Karpas-422 (cell line): ENCODE results near the gene RNF208. TPM values are rescaled to one million over a fixed set of nuclear protein-coding genes. Genes with fewer than 3 reads are reported as not detected.

Experiments used
- DNase-seq: peaks from one replicate; pipeline ENCODE4 v3.0.0-alpha.2; 2015
- H2AFZ ChIP-seq: fragments of 200-600 bp; sonication (generic); 2 replicates; pipeline ENCODE4 v1.6.1; 2014; ENCODE audit warnings: antibody characterized with exemption, low read length, mixed read lengths
- H3K27ac ChIP-seq: fragments of 200-600 bp; sonication (generic); 2 replicates; pipeline ENCODE4 v1.5.1; 2014; ENCODE audit warnings: mild to moderate bottlenecking, low read length, moderate library complexity
- H3K27me3 ChIP-seq: fragments of 200-600 bp; sonication (generic); 2 replicates; pipeline ENCODE4 v1.6.1; 2014; ENCODE audit warnings: low read length, mixed read lengths
- H3K36me3 ChIP-seq: fragments of 200-600 bp; sonication (generic); 2 replicates; pipeline ENCODE4 v1.6.1; 2014; ENCODE audit warnings: low read length, mixed read lengths; ENCODE audit not compliant: insufficient read depth
- H3K4me1 ChIP-seq: fragments of 200-600 bp; sonication (generic); 2 replicates; pipeline ENCODE4 v1.6.1; 2014; ENCODE audit warnings: mild to moderate bottlenecking, low read length, mixed read lengths
- H3K4me2 ChIP-seq: fragments of 200-600 bp; sonication (generic); 2 replicates; pipeline ENCODE4 v1.6.1; 2014; ENCODE audit warnings: low read length, low read depth, mild to moderate bottlenecking; ENCODE audit not compliant: poor library complexity, severe bottlenecking
- H3K4me3 ChIP-seq: fragments of 200-600 bp; sonication (generic); 2 replicates; pipeline ENCODE4 v1.5.1; 2014; ENCODE audit warnings: mild to moderate bottlenecking, antibody characterized with exemption, low read length, mixed read lengths
- H3K79me2 ChIP-seq: fragments of 200-600 bp; sonication (generic); 2 replicates; pipeline ENCODE4 v1.6.1; 2014; ENCODE audit warnings: mild to moderate bottlenecking, low read length, mixed read lengths
- H3K9ac ChIP-seq: fragments of 200-600 bp; sonication (generic); 2 replicates; pipeline ENCODE4 v1.6.0; 2014; ENCODE audit warnings: low read length
- H3K9me2 ChIP-seq: fragments of 200-600 bp; sonication (generic), shearing (Covaris generic); replicated peaks from 2 replicates; pipeline ENCODE4 v1.6.0; 2014; ENCODE audit warnings: mild to moderate bottlenecking, low read length, moderate library complexity; ENCODE audit not compliant: insufficient read depth
- H3K9me3 ChIP-seq: fragments of 300-700, 200-600 bp; sonication (generic); 2 replicates; pipeline ENCODE4 v1.6.1; 2014; ENCODE audit warnings: low read length, mixed read lengths
- H4K20me1 ChIP-seq: fragments of 200-600 bp; sonication (generic); 2 replicates; pipeline ENCODE4 v1.6.1; 2014; ENCODE audit warnings: mild to moderate bottlenecking, antibody characterized with exemption, low read length, low read depth; ENCODE audit not compliant: insufficient read depth
- total RNA-seq: library from RNA; depleted of rRNA; stranded (reverse); fragments of >200 nt; shearing (Covaris generic); gene quantifications from 2 replicates; pipeline ENCODE4 v1.2.3, GENCODE V29; 2014; ENCODE audit warnings: low replicate concordance

Gene RNF208
- total RNA-seq, 1 experiment from 2014 or later = 0.26 TPM

DNA sequence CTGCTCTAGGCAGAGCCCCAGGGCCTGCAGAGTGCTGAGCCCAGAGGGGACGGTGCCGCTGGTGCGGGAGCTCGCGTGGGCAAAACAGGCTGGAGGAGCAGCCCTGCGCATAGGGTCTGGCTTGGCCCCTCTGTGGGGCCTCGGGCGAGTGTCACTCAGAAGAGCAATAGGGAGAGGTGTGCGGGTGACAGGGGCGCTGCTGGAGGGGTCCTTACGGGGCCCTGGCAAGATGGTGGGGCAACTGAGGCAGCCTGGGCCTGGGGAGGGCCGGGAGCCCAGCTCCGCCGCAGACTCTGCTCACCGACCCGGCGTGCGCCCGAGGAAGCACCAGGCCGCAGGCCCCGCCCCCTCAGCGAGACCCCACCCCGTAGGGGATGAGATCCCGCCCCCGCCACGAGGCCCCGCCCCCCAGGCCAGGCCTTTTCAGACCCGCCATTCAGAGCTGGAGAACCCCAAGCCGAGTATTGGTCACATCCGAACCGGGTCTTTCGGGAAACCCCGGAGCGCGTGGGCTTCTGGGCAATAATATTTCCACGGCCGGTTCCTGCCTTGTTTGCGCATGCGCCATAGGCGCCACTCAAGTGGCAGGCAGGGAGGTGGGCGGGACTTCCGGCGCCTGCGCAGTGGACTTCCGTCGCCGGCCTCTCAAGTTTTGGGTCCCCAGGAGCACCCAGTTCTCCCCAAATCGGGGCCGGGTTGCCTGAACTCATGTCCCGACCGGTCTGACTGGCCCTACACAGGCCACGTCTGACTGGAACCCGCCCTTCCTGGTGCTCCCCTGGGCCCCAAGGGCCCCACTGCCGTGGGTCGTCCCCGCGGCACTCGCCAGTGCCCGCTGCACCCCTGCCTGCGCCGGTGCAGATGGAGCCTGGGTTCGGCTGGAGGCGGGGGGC, 1.3 kb upstream of the RNF208 start:
- Histone ChIP-seq H3K4me1 (peaks cover 22% of the 10 kb centered on the region), H3K4me2 (peak overlapping the region; percentile 81), H3K9me3 (no peaks in the 10 kb centered on the region), H3K27me3 (no peaks in the 10 kb centered on the region), H2AFZ (no peak overlapping the region), H3K9me2 (no peaks in the 10 kb centered on the region), H3K36me3 (no peaks in the 10 kb centered on the region), H3K27ac (peak overlapping the region; percentile 74), H4K20me1 (no peaks in the 10 kb centered on the region), H3K79me2 (no peaks in the 10 kb centered on the region), H3K9ac (peak overlapping the region; percentile 98), H3K4me3 (peak overlapping the region; percentile 98)
- DNase-seq = peak; percentile 99

DNA sequence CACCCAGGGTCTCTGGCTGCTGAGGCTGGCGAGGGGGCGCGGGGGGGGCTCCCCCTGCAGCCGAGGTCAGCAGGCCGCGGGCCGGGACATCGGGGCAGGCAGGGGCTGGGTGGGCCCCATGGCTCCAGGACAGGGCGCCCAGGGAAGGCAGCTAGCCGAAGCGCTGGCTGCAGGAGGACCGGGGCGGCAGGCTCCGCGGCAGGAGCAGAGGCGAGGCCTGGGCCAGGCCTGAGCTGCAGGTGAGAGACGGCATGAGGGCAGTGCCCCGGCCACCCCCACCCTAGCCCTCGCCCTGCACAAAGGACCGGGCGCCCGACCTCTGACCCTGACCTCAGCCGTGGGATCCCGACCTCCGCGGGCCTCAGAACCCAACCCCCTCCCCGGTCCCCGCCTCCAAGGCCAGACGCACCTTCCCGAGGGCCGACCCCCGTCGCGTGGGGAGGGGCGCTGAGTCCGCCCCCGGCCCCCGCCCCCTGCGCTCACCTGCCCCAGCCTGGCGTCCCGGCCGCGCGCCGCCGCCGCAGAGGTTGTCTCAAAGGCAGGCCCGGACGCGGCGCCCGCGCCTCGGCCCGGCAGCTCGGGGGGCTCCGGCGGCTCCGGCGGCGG, 431 bp downstream of the RNF208 start:
- Histone ChIP-seq H3K9me2 (no peaks in the 10 kb centered on the region), H3K4me2 (no peak overlapping the region), H3K4me3 (no peak overlapping the region), H4K20me1 (no peaks in the 10 kb centered on the region), H3K79me2 (no peaks in the 10 kb centered on the region), H3K9ac (no peak overlapping the region), H3K27ac (no peak overlapping the region), H3K36me3 (no peaks in the 10 kb centered on the region), H3K27me3 (no peaks in the 10 kb centered on the region), H2AFZ (no peak overlapping the region), H3K9me3 (no peaks in the 10 kb centered on the region), H3K4me1 (peaks cover 22% of the 10 kb centered on the region)
- no peak for DNase-seq

DNA sequence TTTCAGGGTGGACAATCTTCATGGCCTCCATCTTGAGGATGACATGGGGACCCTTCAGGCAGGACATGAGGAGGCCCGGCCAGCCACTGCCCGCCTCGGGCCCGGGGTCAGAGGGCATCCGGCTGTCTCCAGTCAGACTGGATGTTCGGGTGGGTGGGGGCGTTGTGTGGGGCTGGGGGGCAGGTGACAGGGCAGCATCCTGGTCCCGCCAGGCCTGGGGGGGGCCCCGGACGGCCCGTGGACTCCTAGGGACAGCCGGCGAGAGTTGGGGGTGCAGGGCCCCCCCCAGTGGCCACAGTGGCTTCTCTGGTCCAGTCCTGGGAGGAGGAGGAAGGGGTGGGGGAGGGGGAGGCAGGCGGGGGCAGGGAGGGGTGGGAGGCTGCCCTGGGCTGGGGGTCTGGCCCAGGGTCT, 940 bp downstream of the RNF208 start:
- Histone ChIP-seq H3K4me1 (peaks cover 22% of the 10 kb centered on the region), H4K20me1 (no peaks in the 10 kb centered on the region), H3K36me3 (no peaks in the 10 kb centered on the region), H3K9ac (no peak overlapping the region), H3K79me2 (no peaks in the 10 kb centered on the region), H3K4me2 (no peak overlapping the region), H3K4me3 (no peak overlapping the region), H3K27me3 (no peaks in the 10 kb centered on the region), H3K27ac (no peak overlapping the region), H2AFZ (no peak overlapping the region), H3K9me2 (no peaks in the 10 kb centered on the region), H3K9me3 (no peaks in the 10 kb centered on the region)
- no peak for DNase-seq

DNA sequence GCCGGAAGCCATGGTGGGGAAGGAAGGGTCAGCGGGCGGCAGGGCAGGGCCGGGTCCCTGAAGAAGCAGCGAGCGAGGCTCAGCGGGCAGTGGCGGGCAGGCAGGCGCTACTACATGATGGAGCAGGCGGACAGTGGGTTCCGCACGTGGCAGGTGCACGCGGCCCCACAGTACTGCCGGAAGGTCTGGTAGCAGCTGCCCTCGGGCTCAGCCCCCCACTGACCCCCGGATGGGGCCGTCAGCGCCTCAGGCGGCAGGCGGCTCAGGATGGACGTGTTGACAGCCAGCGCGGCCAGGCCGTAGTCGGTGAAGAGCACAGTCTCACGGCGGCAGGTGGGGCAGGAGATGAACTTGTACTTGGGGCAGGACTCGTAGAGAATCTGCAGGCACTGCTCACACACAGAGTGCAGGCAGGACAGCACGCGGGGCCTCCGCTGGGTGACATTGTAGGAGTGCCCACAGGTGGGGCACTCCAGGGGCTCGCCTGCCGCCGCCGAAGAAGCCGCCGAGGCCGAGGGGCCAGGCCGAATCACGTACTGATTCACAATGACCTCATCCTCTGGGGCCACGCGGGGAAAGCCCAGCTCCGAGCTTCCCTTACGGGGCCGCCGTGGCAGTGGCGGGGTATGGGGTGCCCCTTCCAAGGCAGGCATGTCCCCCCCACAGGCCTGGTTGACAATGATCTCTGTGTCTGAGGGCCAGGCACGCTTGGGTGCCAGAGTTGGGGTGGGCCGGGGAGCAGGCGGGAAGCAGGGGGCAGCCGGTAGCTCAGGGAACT, 1.5 kb downstream of the RNF208 start:
- H3K4me3 ChIP-seq = no peak overlapping the region
- H3K9ac ChIP-seq = no peak overlapping the region
- H3K4me2 ChIP-seq = no peak overlapping the region
- H3K27me3 ChIP-seq = no peaks in the 10 kb centered on the region
- H3K9me2 ChIP-seq = no peaks in the 10 kb centered on the region
- peaks cover 22% of the 10 kb centered on the region for H3K4me1 ChIP-seq
- H4K20me1 ChIP-seq = no peaks in the 10 kb centered on the region
- H3K27ac ChIP-seq = no peak overlapping the region
- no peak overlapping the region for H2AFZ ChIP-seq
- H3K79me2 ChIP-seq = no peaks in the 10 kb centered on the region
- H3K36me3 ChIP-seq = no peaks in the 10 kb centered on the region
- no peaks in the 10 kb centered on the region for H3K9me3 ChIP-seq
- DNase-seq = no peak

DNA sequence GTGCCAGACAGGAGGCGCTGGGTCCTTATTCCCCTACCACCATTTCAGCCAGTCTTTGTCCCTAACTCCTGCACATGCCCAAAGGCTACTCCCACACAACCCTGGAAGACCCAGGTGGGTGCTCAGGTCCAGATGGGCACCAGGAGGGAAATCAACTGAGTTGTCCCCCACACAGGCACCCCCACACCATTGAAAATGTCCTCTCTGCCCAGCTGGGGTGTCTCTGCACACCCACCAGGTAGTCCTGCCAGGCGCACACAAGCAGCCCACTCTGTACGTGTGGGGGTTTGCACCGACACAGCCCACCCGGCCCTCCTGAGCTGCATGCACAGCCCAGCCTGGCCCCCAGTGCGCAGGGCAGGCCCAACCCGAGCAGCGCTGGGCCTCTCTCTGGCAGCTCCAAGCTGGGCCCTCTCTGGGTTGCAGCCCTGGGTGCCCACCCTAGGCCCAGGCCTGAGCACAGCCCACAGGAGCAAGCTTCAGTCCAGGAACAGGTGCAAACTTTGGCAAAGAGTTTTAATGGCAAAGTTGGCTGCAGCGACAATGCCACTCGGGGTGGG, 2.2 kb downstream of the RNF208 start:
- Histone ChIP-seq H3K36me3 (no peaks in the 10 kb centered on the region), H3K27ac (no peak overlapping the region), H3K9me2 (no peaks in the 10 kb centered on the region), H3K4me1 (peaks cover 18% of the 10 kb centered on the region), H4K20me1 (no peaks in the 10 kb centered on the region), H3K9me3 (no peaks in the 10 kb centered on the region), H3K79me2 (no peaks in the 10 kb centered on the region), H3K4me3 (no peak overlapping the region), H3K27me3 (no peaks in the 10 kb centered on the region), H3K9ac (no peak overlapping the region), H2AFZ (no peak overlapping the region), H3K4me2 (no peak overlapping the region)
- DNase-seq = no peak

DNA sequence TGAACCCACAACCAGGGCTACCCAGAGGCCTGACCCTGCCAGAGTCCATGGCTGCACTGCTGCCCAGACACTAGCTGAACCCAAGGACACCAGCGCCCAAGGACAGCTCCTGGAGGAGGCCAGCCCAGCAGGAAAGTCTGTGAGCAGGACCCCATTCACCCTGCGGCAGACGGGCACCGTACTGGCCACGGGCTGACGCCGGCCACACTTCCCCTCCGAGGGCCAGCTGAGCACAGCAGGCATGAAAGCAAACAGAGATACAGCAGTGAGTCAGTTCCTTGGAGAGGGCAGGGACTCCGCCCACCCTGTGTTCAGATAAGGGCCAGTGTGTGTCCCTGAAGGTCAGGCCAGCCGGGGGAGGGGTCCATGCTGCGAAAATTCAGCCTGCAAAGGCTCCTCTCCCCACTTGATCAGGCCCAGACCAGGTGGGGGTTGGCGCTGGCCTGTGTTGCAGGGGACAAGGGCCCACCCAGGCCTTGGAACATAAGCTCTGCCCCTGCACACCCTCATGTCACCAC, 3.2 kb downstream of the RNF208 start:
- no peaks in the 10 kb centered on the region for H3K9me2 ChIP-seq
- no peak overlapping the region for H3K9ac ChIP-seq
- no peaks in the 10 kb centered on the region for H3K79me2 ChIP-seq
- H3K36me3 ChIP-seq = no peaks in the 10 kb centered on the region
- H3K4me2 ChIP-seq = no peak overlapping the region
- peaks cover 10% of the 10 kb centered on the region for H3K4me1 ChIP-seq
- no peak overlapping the region for H3K4me3 ChIP-seq
- H3K27ac ChIP-seq = no peak overlapping the region
- DNase-seq = no peak
- H4K20me1 ChIP-seq = no peaks in the 10 kb centered on the region
- no peaks in the 10 kb centered on the region for H3K9me3 ChIP-seq
- H2AFZ ChIP-seq = no peak overlapping the region
- no peaks in the 10 kb centered on the region for H3K27me3 ChIP-seq

DNA sequence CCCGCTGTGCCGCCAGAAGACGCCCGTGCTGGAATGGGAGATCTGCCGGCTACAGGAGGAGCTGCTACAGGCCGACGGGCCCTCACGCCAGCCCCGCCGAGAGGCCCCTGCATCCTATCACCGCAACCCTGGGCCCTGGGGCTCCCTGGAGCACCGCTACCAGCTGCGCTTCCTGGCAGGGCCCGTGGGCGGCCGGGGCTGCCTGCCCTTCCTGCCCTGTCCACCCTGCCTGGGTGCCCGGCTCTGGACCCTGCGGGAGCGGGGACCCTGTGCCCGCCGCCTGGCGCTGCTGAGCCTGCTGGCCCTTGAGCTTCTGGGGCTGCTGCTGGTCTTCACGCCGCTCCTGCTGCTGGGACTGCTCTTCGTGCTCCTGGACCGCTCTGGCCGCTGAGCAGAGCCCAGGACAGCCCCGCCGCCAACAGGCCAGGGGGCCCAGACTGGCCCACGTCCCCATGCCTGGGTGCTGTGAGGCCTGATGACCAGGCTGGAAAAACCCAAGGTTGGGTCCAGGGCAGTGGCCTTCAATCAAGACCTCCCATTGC, 3.8 kb downstream of the RNF208 start:
- H3K9me2 ChIP-seq = no peaks in the 10 kb centered on the region
- H3K36me3 ChIP-seq = no peaks in the 10 kb centered on the region
- no peak overlapping the region for H3K27ac ChIP-seq
- H3K79me2 ChIP-seq = no peaks in the 10 kb centered on the region
- DNase-seq = no peak
- no peaks in the 10 kb centered on the region for H3K9me3 ChIP-seq
- no peaks in the 10 kb centered on the region for H3K27me3 ChIP-seq
- H3K4me3 ChIP-seq = no peak overlapping the region
- no peak overlapping the region for H3K4me2 ChIP-seq
- H3K4me1 ChIP-seq = peaks cover 9% of the 10 kb centered on the region
- no peak overlapping the region for H2AFZ ChIP-seq
- no peak overlapping the region for H3K9ac ChIP-seq
- H4K20me1 ChIP-seq = no peaks in the 10 kb centered on the region
